ENCODE data around the gene POTEE.
"Not testable (repeated sequence)": the region's sequence is repeated elsewhere in the genome, so short reads cannot be mapped to it uniquely, and the experiment has no call there.

GRCh38 chr2:131193421-131193820, 15.9 kb upstream of the POTEE start:
- not testable (repeated sequence) for TF ChIP-seq CTCF, POLR2A (IDR thresholded peaks at IDR 0.05)

Data from stomach (tissue), 4 donors.